Esophagus (tissue), 2 donors: ENCODE data around the gene TPGS1. TPM values are rescaled to one million over a fixed set of nuclear protein-coding genes. Genes with fewer than 3 reads are reported as not detected.
A peak's percentile ranks its signal among the peaks of the same experiment; 100 is the strongest.

Source experiments
- H3K27ac ChIP-seq, 2 donors: one replicate each; pipeline ENCODE4 v1.5.1; 2013; ENCODE audit warnings: low read depth in 2 of 2, mild to moderate bottlenecking in 2 of 2, inconsistent platforms in 1 of 2, low read length in 1 of 2, moderate library complexity in 1 of 2
- H3K27me3 ChIP-seq, 2 donors: one replicate each; pipeline ENCODE4 v1.6.1; 2013; ENCODE audit warnings: low read length in 2 of 2, control low read depth in 1 of 2, mild to moderate bottlenecking in 1 of 2; ENCODE audit not compliant: insufficient read depth in 2 of 2, control insufficient read depth in 1 of 2
- H3K36me3 ChIP-seq, 2 donors: one replicate each; pipeline ENCODE4 v1.6.1; 2013; ENCODE audit warnings: low read length in 1 of 2; ENCODE audit not compliant: control insufficient read depth in 2 of 2, insufficient read depth in 2 of 2
- H3K4me1 ChIP-seq, 2 donors: one replicate each; pipeline ENCODE4 v1.6.1; 2013; ENCODE audit warnings: low read length in 1 of 2; ENCODE audit not compliant: control insufficient read depth in 2 of 2, insufficient read depth in 2 of 2
- H3K4me3 ChIP-seq, 2 donors: one replicate each; pipeline ENCODE4 v1.5.1; 2013; ENCODE audit warnings: low read length in 2 of 2, mild to moderate bottlenecking in 2 of 2, low read depth in 1 of 2, moderate library complexity in 1 of 2
- H3K9me3 ChIP-seq, 2 donors: one replicate each; pipeline ENCODE4 v1.6.1; 2013; ENCODE audit warnings: mild to moderate bottlenecking in 2 of 2, low read depth in 1 of 2, low read length in 1 of 2, moderate library complexity in 1 of 2; ENCODE audit not compliant: control insufficient read depth in 2 of 2, insufficient read depth in 1 of 2
- WGBS, 2 donors: extraction: QIAGEN DNeasy Blood & Tissue Kit; methylation state at CpG; one replicate each; pipeline ENCODE4 v1.1.7; 2013; 5-methylcytosine and 5-hydroxymethylcytosine counted together
- polyA plus RNA-seq, 2 donors: library from polyadenylated mRNA; stranded (reverse); fragments of 200-250 nt; gene quantifications; one replicate each; pipeline ENCODE4 v1.2.3, GENCODE V29; 2013
- donor health status: healthy with polysubstance abuse.
- donor health status: Bipolar disorder and iron deficiency.

The TPGS1 gene
- polyA plus RNA-seq, 2 donors, result 13.9 to 16.8 TPM

DNA sequence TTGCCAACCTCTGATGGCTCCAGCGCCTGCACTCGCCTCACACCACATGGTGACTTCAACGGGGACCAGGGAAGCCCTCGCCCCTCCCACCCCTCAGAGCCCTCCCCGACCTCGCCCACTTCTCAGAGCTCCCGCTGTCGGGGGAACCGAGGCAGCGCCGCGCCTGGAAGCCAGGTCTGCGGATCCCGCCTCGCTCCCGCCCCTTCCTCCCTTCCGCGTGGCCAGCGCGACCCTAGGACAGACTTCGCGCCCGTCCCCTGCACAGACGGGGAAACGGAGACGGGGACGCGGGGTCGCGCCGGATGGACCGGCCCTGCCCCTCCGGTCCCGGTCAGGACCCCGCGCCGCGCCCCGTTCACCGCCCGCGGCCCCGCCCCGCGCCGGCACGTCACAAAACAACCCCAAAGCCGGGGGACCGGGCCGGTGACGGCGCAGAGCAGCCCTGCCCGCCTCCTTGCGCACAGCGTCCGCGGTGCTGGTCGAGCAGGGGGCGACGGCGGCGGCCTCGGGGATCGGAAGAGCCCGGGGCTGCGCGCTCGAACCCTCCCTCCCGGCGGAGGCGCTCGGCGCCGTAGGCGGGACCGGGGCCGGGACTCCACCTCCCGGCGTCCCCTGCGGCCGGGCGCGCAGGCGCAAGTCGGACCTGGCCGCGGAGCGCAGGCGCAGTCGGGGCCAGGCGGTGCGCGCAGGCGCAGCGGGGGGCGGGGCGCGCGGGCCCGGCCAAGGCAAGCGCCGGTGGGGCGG lies 23.9 kb downstream of the TPGS1 start:
- H3K4me3 ChIP-seq, result peak overlapping the region; percentile 94 to 98
- H3K4me1 ChIP-seq, result peaks cover 0 to 19% of the 10 kb centered on the region in 2 donors
- H3K36me3 ChIP-seq, result peaks cover 0 to 8% of the 10 kb centered on the region in 2 donors
- H3K9me3 ChIP-seq, result no peaks in the 10 kb centered on the region
- 1% methylated on average over 67 to 103 of the region's 103 CpGs for WGBS, 2 donors
- H3K27me3 ChIP-seq, result no peaks in the 10 kb centered on the region
- H3K27ac ChIP-seq, result peak overlapping the region; percentile 93 to 95

DNA sequence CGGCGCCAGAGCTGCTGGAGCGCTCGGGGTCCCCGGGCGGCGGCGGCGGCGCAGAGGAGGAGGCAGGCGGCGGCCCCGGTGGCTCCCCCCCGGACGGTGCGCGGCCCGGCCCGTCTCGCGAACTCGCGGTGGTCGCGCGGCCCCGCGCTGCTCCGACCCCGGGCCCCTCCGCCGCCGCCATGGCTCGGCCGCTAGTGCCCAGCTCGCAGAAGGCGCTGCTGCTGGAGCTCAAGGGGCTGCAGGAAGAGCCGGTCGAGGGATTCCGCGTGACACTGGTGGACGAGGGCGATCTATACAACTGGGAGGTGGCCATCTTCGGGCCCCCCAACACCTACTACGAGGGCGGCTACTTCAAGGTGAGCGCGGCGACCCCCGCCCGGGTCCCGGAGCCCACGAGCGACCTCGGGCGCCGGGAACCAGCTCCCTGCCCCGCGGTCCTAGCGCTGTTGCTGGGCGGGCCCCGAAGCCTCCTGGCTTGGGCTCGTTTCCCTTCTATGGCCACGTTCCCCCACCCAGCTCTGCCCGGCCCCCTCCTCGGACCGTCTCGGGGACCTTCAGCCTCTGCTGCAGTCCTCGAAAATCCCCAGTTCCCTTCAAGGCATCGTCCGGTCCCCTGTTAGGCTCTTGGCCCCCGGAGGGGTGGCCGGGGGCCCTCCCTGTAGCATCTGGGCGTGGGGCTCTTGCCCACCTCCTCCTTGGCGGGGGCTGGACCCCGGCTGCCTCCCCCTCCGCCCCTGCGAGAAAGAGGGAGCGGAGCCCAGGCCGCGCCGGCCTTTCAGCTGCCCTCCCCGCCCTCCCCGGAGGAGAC lies 24.7 kb downstream of the TPGS1 start, which contains the start of gene CDC34:
TSS of gene CDC34 (plus strand) at position 8 of the 808 bp plus-strand sequence. CDS start at position 180, 172 bp downstream.
- no peaks in the 10 kb centered on the region for H3K9me3 ChIP-seq
- H3K4me3 ChIP-seq, result peak within 1 kb of the TSS; percentile 94 to 98
- 0 to 1% methylated on average over 50 to 84 of the region's 84 CpGs for WGBS, 2 donors
- H3K27ac ChIP-seq, result peak within 1 kb of the TSS; percentile 93 to 95
- peaks cover 0 to 16% of the 10 kb centered on the region in 2 donors for H3K36me3 ChIP-seq
- peaks cover under 1 to 19% of the 10 kb centered on the region in 2 donors for H3K4me1 ChIP-seq
- H3K27me3 ChIP-seq, result no peaks in the 10 kb centered on the region

DNA sequence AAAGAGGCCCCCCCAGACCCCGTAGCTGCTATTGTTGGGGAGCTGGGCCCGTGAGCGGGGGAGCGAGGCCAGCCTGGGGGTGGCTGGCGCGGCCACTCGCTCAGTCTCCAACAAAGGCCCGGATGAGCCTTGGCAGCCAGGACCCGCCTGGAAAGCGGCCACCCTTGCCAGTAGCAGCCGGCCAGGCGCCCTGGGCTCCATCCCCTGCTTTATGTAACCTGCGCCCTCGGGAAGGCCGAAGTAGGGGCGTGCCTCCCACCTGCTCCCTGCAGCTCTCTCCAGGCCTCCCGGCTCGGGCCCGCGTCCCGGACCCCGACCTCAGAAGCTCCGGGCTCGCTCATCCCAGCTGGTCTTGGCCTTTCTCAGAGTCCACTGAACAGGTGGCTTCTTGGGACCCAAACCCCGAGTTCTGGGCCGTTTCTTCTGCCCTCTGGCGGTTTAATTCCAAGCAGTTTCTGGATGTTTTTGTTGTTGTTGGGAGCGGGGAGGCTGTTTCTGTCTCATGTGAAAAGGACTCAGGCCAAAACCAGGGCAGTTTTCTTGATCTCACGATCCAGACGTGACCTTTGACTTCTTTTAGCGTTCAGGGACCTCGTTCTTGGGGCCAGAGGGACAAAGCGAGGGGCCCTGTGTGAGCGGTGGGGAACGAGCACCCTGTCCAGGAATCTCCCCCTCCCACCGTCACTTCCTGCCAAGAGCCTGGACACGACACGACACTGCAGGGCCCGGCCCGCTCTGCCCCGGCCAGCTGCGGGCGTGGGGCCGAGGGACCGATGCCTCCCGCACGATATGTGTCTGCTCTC lies 25.5 kb downstream of the TPGS1 start:
- Histone ChIP-seq H3K27me3 (no peaks in the 10 kb centered on the region), H3K4me1 (peaks cover 3 to 19% of the 10 kb centered on the region in 2 donors)

DNA sequence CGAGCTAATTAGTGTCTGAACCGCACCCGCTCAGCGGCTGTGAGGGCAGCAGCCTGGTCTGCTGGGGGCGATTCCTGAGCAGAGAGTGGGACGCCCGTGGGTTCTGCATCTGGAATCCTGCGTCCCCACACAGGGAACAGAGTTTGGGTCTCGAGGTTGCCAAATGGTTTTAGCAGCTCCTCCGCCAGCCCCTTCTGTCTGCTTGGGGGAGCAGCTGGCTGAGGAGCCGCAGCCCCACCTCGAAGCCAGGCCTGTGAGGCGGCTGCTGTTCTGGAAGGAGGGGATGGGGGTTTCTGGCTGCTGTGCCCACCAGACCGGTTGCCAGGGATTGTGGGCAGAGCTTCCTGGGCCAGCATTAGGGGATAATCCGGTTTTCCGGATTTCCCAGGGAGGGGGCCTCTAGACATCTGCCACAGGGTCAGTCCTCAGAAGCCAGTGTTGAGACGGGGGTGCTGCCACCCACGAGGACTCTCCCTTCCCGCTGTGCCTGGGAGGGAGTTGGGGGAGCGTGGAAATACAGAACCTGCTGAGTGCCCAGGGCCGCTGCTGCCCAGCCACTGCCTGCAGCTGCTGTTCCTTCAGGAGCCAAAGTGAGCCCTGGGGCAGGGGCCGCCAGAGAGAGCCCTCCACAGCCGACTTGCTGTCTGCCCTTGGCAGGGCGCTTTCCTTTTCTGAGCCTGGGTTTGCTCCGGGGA lies 26.2 kb downstream of the TPGS1 start:
- peak overlapping the region; percentile 94 to 98 for H3K4me3 ChIP-seq
- peaks cover 0 to 24% of the 10 kb centered on the region in 2 donors for H3K36me3 ChIP-seq
- H3K27me3 ChIP-seq, result no peaks in the 10 kb centered on the region
- WGBS, 2 donors, result 28 to 36% methylated on average over 25 of the region's 25 CpGs
- H3K27ac ChIP-seq, result peak overlapping the region; percentile 74 to 95
- no peaks in the 10 kb centered on the region for H3K9me3 ChIP-seq
- H3K4me1 ChIP-seq, result peaks cover 3 to 19% of the 10 kb centered on the region in 2 donors

More for the DNA sequence above, 25.5 kb downstream of the TPGS1 start:
- Histone ChIP-seq H3K27ac (peak overlapping the region; percentile 74 to 95), H3K4me3 (peak overlapping the region; percentile 94 to 98), H3K36me3 (peaks cover 0 to 18% of the 10 kb centered on the region in 2 donors), H3K9me3 (no peaks in the 10 kb centered on the region)
- WGBS, 2 donors, result 1% methylated on average over 45 to 47 of the region's 47 CpGs

DNA sequence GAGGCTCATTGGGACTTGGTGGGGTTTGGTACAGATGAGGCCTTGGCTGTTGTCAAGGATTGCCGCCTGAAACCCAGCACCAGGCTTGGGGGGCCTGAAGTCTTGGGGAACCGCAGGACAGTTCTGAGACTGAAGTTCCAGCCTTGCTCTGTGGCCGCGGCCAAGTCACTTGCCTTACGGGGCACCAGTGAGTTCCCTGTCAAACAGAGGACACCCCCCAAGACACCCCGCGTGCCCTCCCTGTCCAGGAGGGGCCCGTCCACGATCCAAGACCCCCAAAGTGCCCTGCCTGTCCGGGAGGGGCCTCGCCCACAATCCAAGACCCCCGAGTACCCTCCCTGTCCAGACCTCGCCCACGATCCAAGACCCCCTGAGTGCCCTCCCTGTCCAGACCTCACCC lies 26.8 kb downstream of the TPGS1 start:
- Histone ChIP-seq H3K27me3 (no peaks in the 10 kb centered on the region), H3K27ac (peak overlapping the region; percentile 0 to 95), H3K4me3 (no peak overlapping the region), H3K36me3 (peaks cover 0 to 30% of the 10 kb centered on the region in 2 donors), H3K4me1 (peaks cover 3 to 19% of the 10 kb centered on the region in 2 donors), H3K9me3 (no peaks in the 10 kb centered on the region)
- WGBS, 2 donors, result 80 to 84% methylated on average over 13 to 14 of the region's 14 CpGs

DNA sequence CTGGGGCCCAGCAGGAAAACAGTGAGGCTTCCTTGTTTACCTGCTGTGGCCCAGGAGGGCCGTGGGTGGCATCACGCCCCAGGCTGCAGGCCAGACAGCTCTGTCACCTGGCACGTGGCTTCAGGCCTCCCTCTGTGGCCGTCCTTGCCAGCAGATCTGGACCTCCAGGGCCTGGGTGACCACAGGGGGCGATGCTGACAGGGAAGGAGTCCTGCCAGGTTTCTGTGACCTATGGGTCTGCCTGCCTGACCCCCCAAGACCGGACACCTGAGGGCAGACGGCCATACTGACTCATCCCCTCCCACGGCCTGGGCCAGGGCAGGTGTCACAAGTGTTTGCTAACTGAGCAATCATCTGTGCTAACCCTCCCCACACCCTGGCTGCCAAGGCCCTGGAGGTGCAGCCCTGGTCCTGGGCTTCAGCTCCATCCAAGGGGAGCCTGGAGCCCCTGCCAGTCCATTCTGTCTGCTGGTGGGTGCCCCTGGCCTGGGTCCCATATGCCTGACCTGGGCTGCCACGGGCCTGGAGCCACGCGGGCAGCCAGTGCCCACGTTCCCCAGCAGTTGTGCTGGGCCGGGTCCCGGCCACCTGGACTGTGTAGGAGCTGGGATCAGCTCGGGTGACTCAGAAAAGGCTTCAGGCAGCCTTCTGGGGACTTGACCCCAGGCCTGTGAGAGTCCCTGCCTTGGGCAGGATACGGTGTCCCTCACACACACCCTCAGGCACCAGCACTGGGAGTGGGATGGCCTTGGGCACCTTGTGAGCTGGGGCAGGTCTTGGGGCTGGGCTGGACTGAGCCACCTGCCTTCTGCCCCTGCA lies 27.9 kb downstream of the TPGS1 start:
- no peak overlapping the region for H3K4me3 ChIP-seq
- peak overlapping the region in 1 of 2 donors; percentile 62 for H3K27ac ChIP-seq
- peaks cover 0 to 36% of the 10 kb centered on the region in 2 donors for H3K36me3 ChIP-seq
- WGBS, 2 donors, result 63 to 66% methylated on average over 16 of the region's 16 CpGs
- H3K4me1 ChIP-seq, result peaks cover 3 to 19% of the 10 kb centered on the region in 2 donors
- H3K9me3 ChIP-seq, result no peaks in the 10 kb centered on the region
- no peaks in the 10 kb centered on the region for H3K27me3 ChIP-seq

DNA sequence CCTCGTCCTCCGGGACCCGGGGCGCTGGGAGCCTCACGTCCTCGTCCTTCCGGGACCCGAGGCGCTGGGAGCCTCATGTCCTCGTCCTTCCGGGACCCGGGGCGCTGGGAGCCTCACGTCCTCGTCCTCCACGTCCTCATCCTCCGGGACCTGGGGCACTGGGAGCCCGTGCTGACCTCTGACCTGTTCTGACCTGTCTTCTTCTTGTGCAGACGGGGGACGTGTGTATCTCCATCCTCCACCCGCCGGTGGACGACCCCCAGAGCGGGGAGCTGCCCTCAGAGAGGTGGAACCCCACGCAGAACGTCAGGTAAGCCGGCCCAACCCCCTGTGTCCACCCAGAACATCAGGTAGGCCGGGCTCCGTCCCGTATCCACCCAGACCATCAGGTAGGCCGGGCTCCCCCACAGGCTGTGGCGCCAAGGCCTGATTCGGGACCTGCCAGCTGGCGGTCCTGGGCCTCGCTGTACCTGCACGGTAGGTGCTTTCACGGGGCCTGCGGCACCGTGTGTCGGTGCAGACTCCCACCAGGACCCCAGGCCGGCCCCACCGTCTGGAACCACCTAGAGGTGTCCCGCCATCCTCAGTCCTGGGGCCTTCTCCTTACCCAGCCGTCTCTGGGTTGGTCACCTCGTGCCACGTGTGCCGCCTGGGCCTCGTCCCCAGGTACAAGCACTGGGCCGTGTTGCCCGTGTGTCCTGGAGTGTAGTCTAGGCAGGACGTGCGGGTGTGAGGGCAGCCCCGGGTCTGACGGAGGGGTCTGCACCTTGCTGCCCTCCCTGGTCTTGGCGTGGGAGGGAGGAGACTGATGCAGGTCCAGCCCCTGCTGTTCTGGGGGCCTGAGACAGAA lies 29.0 kb downstream of the TPGS1 start:
- no peaks in the 10 kb centered on the region for H3K27me3 ChIP-seq
- H3K9me3 ChIP-seq, result no peaks in the 10 kb centered on the region
- no peak overlapping the region for H3K27ac ChIP-seq
- H3K4me1 ChIP-seq, result peaks cover 3 to 19% of the 10 kb centered on the region in 2 donors
- 91 to 93% methylated on average over 55 of the region's 55 CpGs for WGBS, 2 donors
- H3K36me3 ChIP-seq, result peaks cover 0 to 42% of the 10 kb centered on the region in 2 donors
- H3K4me3 ChIP-seq, result no peak overlapping the region
